IMR-90 (cell line): ENCODE data around the gene AFG3L2. TPM values are rescaled to one million over a fixed set of nuclear protein-coding genes. Genes with fewer than 3 reads are reported as not detected.

Experiments
- ATAC-seq: fragments of 200-7000 bp; cut with Tn5 transposase; 2 replicates; pipeline ENCODE4 v1.9.1; 2020; ENCODE audit warnings: low read depth, mild to moderate bottlenecking, moderate library complexity
- BruUV-seq: library from RNA; stranded (reverse); fragments of 400-500 nt; replicated peaks from 2 replicates; lab custom pipeline; 2021; lab: Mats Ljungman, UMichigan
- CTCF ChIA-PET: fragments of 300-600 bp; formaldehyde crosslinking; extraction: SDS; loops from one replicate; lab custom pipeline; 2021; ENCODE audit warnings: antibody characterized with exemption; lab: Yijun Ruan, JAX
- POLR2A ChIA-PET: fragments of 300-600 bp; sonication (Branson Sonifier 250); formaldehyde crosslinking; loops from one replicate; lab custom pipeline; 2022; ENCODE audit warnings: antibody characterized with exemption; ENCODE audit not compliant: unreplicated experiment; lab: Charles Lee
- DNase-seq: peaks from one replicate; pipeline ENCODE4 v3.0.0; 2013
- H2AFZ ChIP-seq: replicated peaks from 2 replicates; pipeline ENCODE3; 2013; ENCODE audit warnings: low read length, mild to moderate bottlenecking; ENCODE audit not compliant: poor library complexity
- H2AK5ac ChIP-seq: 2 replicates; pipeline ENCODE4 v1.6.1; 2013; ENCODE audit warnings: low read depth, low read length, inconsistent platforms
- H2AK9ac ChIP-seq: replicated peaks from 2 replicates; pipeline ENCODE3; 2013; ENCODE audit warnings: mild to moderate bottlenecking, low read depth, low read length, moderate library complexity; ENCODE audit not compliant: poor library complexity
- H2BK120ac ChIP-seq: 2 replicates; pipeline ENCODE4 v1.6.1; 2013; ENCODE audit warnings: low read depth, low read length, inconsistent platforms
- H2BK15ac ChIP-seq: 3 replicates; pipeline ENCODE4 v1.6.1; 2013; ENCODE audit warnings: low read depth, low read length, inconsistent platforms
- H2BK20ac ChIP-seq: 2 replicates; pipeline ENCODE4 v1.6.1; 2013; ENCODE audit warnings: low read depth, mild to moderate bottlenecking, inconsistent platforms, low read length, moderate library complexity
- H2BK5ac ChIP-seq: 2 replicates; pipeline ENCODE4 v1.6.1; 2013; ENCODE audit warnings: mild to moderate bottlenecking, low read depth, low read length, inconsistent platforms; ENCODE audit not compliant: poor library complexity, severe bottlenecking
- H3K14ac ChIP-seq: replicated peaks from 2 replicates; pipeline ENCODE4 v1.6.1; 2013; ENCODE audit warnings: low read depth, low read length, inconsistent platforms
- H3K18ac ChIP-seq: 2 replicates; pipeline ENCODE4 v1.6.1; 2013; ENCODE audit warnings: low read depth, low read length, control low read depth
- H3K23ac ChIP-seq: 2 replicates; pipeline ENCODE4 v1.6.1; 2013; ENCODE audit warnings: low read depth, low read length, inconsistent platforms
- H3K27ac ChIP-seq: 2 replicates; pipeline ENCODE4 v1.5.1; 2013; ENCODE audit warnings: mild to moderate bottlenecking, control low read depth, low read length; ENCODE audit not compliant: insufficient read depth
- H3K27me3 ChIP-seq: 2 replicates; pipeline ENCODE4 v1.6.1; 2013; ENCODE audit warnings: low read length; ENCODE audit not compliant: control insufficient read depth, insufficient read depth
- H3K36me3 ChIP-seq: 2 replicates; pipeline ENCODE4 v1.6.1; 2013; ENCODE audit warnings: low read length, mixed read lengths; ENCODE audit not compliant: control insufficient read depth, insufficient read depth
- H3K4ac ChIP-seq: 2 replicates; pipeline ENCODE4 v1.6.1; 2013; ENCODE audit warnings: low read depth, low read length, inconsistent platforms
- H3K4me1 ChIP-seq: 2 replicates; pipeline ENCODE4 v1.6.1; 2013; ENCODE audit warnings: low read length, mixed read lengths; ENCODE audit not compliant: control insufficient read depth, insufficient read depth
- H3K4me2 ChIP-seq: 2 replicates; pipeline ENCODE4 v1.6.1; 2013; ENCODE audit warnings: low read depth, mild to moderate bottlenecking, control low read depth, low read length, moderate library complexity
- H3K4me3 ChIP-seq: 2 replicates; pipeline ENCODE4 v1.5.1; 2013; ENCODE audit warnings: low read depth, mild to moderate bottlenecking, control low read depth, low read length, moderate library complexity; ENCODE audit not compliant: insufficient read depth
- H3K56ac ChIP-seq: 2 replicates; pipeline ENCODE4 v1.6.1; 2013; ENCODE audit warnings: low read length, inconsistent platforms; ENCODE audit not compliant: insufficient read depth; ENCODE audit errors: extremely low read depth
- H3K79me1 ChIP-seq, 2 experiments: 2 replicates each; pipeline ENCODE4 v1.6.1; 2013; ENCODE audit warnings: low read length in 2 of 2, inconsistent platforms in 1 of 2, low read depth in 1 of 2
- H3K9ac ChIP-seq: 2 replicates; pipeline ENCODE4 v1.6.1; 2013; ENCODE audit warnings: low read depth, low read length, control low read depth
- H3K9me1 ChIP-seq: 2 replicates; pipeline ENCODE4 v1.6.1; 2013; ENCODE audit warnings: low read length, inconsistent platforms; ENCODE audit not compliant: insufficient read depth
- H3K9me3 ChIP-seq: 2 replicates; pipeline ENCODE4 v1.6.1; 2013; ENCODE audit warnings: low read length; ENCODE audit not compliant: control insufficient read depth, insufficient read depth
- H4K20me1 ChIP-seq: 2 replicates; pipeline ENCODE4 v1.6.1; 2013; ENCODE audit warnings: low read length, inconsistent platforms; ENCODE audit not compliant: insufficient read depth
- H4K5ac ChIP-seq: 2 replicates; pipeline ENCODE4 v1.6.1; 2013; ENCODE audit warnings: mild to moderate bottlenecking, low read depth, low read length, control low read depth
- H4K8ac ChIP-seq, 2 experiments: 2 replicates each; pipeline ENCODE4 v1.6.1; 2013; ENCODE audit warnings: low read depth in 2 of 2, low read length in 2 of 2, control low read depth in 1 of 2, inconsistent platforms in 1 of 2
- H4K91ac ChIP-seq: 2 replicates; pipeline ENCODE4 v1.6.1; 2013; ENCODE audit warnings: low read depth, low read length, inconsistent platforms; ENCODE audit not compliant: insufficient read depth
- BHLHE40 ChIP-seq: fragments of 150-350 bp; IDR thresholded peaks from 2 replicates; pipeline ENCODE4 v1.6.1; 2016; ENCODE audit warnings: mild to moderate bottlenecking, low read depth, low read length
- FOS ChIP-seq: fragments of 150-350 bp; IDR thresholded peaks from 2 replicates; pipeline ENCODE4 v1.6.1; 2016; ENCODE audit warnings: low read depth, low read length
- MAFK ChIP-seq: IDR thresholded peaks from 2 replicates; pipeline ENCODE4 v1.6.1; 2012; ENCODE audit warnings: low read depth, low read length, improper control_type of control experiment
- MAZ ChIP-seq: IDR thresholded peaks from 2 replicates; pipeline ENCODE4 v1.6.1; 2012; ENCODE audit warnings: low read depth, mild to moderate bottlenecking, low read length, improper control_type of control experiment, moderate library complexity, borderline replicate concordance
- POLR2A ChIP-seq: IDR thresholded peaks from 2 replicates; pipeline ENCODE4 v1.6.1; 2012; ENCODE audit warnings: mild to moderate bottlenecking, low read depth, low read length
- RCOR1 ChIP-seq: IDR thresholded peaks from 2 replicates; pipeline ENCODE4 v1.6.1; 2012; ENCODE audit warnings: mild to moderate bottlenecking, low read length, improper control_type of control experiment; ENCODE audit not compliant: insufficient replicate concordance
- RFX5 ChIP-seq: IDR thresholded peaks from 2 replicates; pipeline ENCODE4 v1.8.0; 2012; ENCODE audit warnings: low read depth, mild to moderate bottlenecking, low read length, moderate library complexity
- SMC3 ChIP-seq: fragments of 150-350 bp; IDR thresholded peaks from 2 replicates; pipeline ENCODE4 v1.6.1; 2016; ENCODE audit warnings: low read depth, mild to moderate bottlenecking, antibody characterized with exemption, low read length, moderate library complexity
- WGBS, 2 experiments: methylation state at CpG; one replicate each; pipeline versions ENCODE4 v1.1.5 to v1.1.7; 2013; ENCODE audit warnings: missing lambda C conversion rate in 2 of 2; ENCODE audit not compliant: insufficient read length in 1 of 2; ENCODE audit errors: extremely low coverage in 2 of 2; 5-methylcytosine and 5-hydroxymethylcytosine counted together
- dilution Hi-C: fragments of 300-500 bp; cut with HindIII; formaldehyde crosslinking; loops from one replicate; pipeline ENCODE4 v1.14.3; 2018; ENCODE audit warnings: low sequenced_read_pairs; ENCODE audit not compliant: unreplicated experiment
- in situ Hi-C: fragments of 300-500 bp; cut with MboI; formaldehyde crosslinking; loops from 3 replicates; pipeline ENCODE4 v1.14.3; 2019; ENCODE audit warnings: low sequenced_read_pairs, inconsistent platforms, mixed read lengths
- intact Hi-C: fragments of 100-400 bp; cut with micrococcal nuclease; formaldehyde crosslinking; loops from 2 replicates; pipeline ENCODE4 v1.10.0; 2022
- polyA plus RNA-seq, 3 experiments: library from polyadenylated mRNA; depleted of rRNA; stranded (reverse); fragments of >200 nt; gene quantifications; 2 replicates each; pipeline ENCODE4 v1.2.3, GENCODE V29; 2012; ENCODE audit warnings: low replicate concordance in 1 of 3
- total RNA-seq: library from RNA; depleted of rRNA; stranded (reverse); fragments of >200 nt; gene quantifications from 2 replicates; pipeline ENCODE4 v1.2.3, GENCODE V29; 2012
- TF ChIP-seq, protein P1 (sequence below): fragments of 150-350 bp; IDR thresholded peaks from 2 replicates; pipeline ENCODE4 v1.6.1; 2017; ENCODE audit warnings: mild to moderate bottlenecking, antibody characterized with exemption, low read length, low read depth
- TF ChIP-seq, protein P2 (sequence below): fragments of 150-350 bp; IDR thresholded peaks from 2 replicates; pipeline ENCODE4 v1.6.1; 2016; ENCODE audit warnings: low read depth, mild to moderate bottlenecking, low read length, moderate library complexity, borderline replicate concordance

AFG3L2 gene
- total and polyA plus RNA-seq, 2 of the 4 experiments (the other 2 are of a cell fraction) = 26.9 to 37.6 TPM

DNA sequence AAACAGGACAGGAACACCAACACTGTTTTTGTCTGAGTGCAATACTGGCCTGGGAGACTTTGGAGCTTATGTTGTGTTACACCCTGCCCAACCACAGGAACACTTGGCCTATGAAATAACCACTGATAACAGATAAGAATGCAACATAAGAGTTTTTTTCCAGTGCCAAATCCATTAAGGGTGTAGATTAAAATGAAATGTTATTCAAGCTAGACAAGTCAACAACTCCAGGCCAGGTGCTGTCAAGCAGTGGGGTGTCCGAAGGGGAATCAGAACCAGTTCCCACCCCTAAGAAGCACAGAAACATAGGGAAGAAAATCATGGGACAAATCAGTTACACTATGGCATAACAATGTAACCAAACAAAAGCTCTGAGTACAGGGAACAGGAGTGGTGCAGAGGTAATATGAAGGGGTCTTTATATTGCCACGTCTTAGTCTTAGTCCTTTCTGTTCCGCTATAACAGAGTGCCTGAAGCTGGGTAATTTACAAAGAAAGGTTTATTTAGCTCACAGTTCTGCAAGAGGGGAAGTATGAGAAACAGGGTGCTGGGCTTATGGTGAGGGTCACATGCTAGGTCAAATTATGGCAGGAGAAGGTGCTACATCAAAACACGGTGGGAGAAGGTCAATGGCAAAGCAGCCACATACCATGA is 3.8 kb downstream of the AFG3L2 start:
- DNase-seq (no peak), ATAC-seq (no peak)
- Histone ChIP-seq H3K4ac (no peak overlapping the region), H2BK20ac (no peak overlapping the region), H4K5ac (no peak overlapping the region), H3K4me3 (no peak overlapping the region), H2AK9ac (no peak overlapping the region), H3K9me1 (peaks cover 18% of the 10 kb centered on the region), H3K36me3 (peaks cover 8% of the 10 kb centered on the region), H3K9ac (no peak overlapping the region), H4K20me1 (peaks cover 46% of the 10 kb centered on the region), H2BK120ac (no peak overlapping the region), H3K4me2 (no peak overlapping the region), H4K91ac (no peak overlapping the region), H3K56ac (no peak overlapping the region), H4K8ac (no peak overlapping the region), H2AFZ (no peak overlapping the region), H3K9me3 (no peaks in the 10 kb centered on the region), H3K4me1 (peaks cover 2% of the 10 kb centered on the region), H3K27me3 (no peaks in the 10 kb centered on the region), H3K79me1 (peaks cover 25 to 72% of the 10 kb centered on the region in 2 experiments; a peak in 3 of 4 replicates), H3K14ac (no peak overlapping the region), H2BK5ac (no peak overlapping the region), H2BK15ac (no peak overlapping the region), H3K27ac (no peak overlapping the region), H3K23ac (no peak overlapping the region), H3K18ac (no peak overlapping the region), H2AK5ac (no peak overlapping the region)
- TF ChIP-seq MAFK = no peak
- TF ChIP-seq, protein P1, sequence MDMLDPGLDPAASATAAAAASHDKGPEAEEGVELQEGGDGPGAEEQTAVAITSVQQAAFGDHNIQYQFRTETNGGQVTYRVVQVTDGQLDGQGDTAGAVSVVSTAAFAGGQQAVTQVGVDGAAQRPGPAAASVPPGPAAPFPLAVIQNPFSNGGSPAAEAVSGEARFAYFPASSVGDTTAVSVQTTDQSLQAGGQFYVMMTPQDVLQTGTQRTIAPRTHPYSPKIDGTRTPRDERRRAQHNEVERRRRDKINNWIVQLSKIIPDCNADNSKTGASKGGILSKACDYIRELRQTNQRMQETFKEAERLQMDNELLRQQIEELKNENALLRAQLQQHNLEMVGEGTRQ = no peak
- TF ChIP-seq BHLHE40 = no peak
- TF ChIP-seq POLR2A = no peak
- TF ChIP-seq SMC3 = no peak
- no peak for TF ChIP-seq MAZ
- TF ChIP-seq, protein P2, sequence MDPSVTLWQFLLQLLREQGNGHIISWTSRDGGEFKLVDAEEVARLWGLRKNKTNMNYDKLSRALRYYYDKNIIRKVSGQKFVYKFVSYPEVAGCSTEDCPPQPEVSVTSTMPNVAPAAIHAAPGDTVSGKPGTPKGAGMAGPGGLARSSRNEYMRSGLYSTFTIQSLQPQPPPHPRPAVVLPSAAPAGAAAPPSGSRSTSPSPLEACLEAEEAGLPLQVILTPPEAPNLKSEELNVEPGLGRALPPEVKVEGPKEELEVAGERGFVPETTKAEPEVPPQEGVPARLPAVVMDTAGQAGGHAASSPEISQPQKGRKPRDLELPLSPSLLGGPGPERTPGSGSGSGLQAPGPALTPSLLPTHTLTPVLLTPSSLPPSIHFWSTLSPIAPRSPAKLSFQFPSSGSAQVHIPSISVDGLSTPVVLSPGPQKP = no peak
- TF ChIP-seq FOS = no peak
- TF ChIP-seq RFX5 = no peak
- TF ChIP-seq RCOR1 = no peak
- BruUV-seq = no TSS peak
- in situ Hi-C loops = loop anchor here (10.0 kb wide), 2 partner anchors 62 to 572 kb away; partner anchors contain the start of gene SEH1L
- intact Hi-C loops = no loop called here
- CTCF ChIA-PET = interaction anchor here (0.5 to 1.0 kb wide), 3 partner anchors 20 to 101 kb away, joined by 3 read pairs; no protein-coding TSS in a partner anchor
- dilution Hi-C loops = no loop called here
- POLR2A ChIA-PET = no interaction called here
- WGBS, 2 experiments = 100% methylated on average over 1 of the region's 4 CpGs; no CpG with 5 or more reads in 1 of the 2 experiments
